22Rv1 (cell line): ENCODE data around the gene BCL10.

Experiments
- ZFX ChIP-seq: fragments of 450-650 bp; IDR thresholded peaks from 2 replicates; pipeline ENCODE4 v1.6.1; 2017; ENCODE audit warnings: antibody characterized with exemption, borderline replicate concordance
- TF ChIP-seq, protein P1 (sequence below): fragments of 450-650 bp; IDR thresholded peaks from 2 replicates; pipeline ENCODE4 v1.5.1; 2017; ENCODE audit warnings: mild to moderate bottlenecking

DNA sequence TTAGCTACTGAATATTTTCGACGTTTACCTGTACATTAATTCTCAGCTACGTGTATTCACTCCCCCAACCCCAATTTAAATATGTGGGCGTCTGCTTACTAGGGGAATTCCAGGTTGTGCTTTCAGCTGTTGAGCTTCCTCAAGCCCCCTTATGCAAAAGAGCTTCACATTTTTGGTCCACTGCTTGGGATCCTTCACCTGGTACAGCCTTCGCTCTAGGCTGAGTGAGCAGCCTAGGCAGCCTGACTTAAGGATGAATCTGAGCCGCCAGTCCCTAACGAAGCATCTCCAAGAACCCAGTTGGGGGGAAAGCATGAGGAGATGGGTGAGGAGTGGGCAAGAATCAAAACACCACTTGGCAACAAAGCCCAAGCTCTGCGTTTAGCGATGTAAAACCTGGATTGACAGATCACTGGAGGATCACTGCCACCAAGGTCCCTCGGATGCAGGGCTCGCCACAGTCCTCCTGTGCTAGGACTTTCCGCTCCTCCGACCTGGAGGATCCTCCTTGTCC lies 674 bp downstream of the BCL10 start:
- TF ChIP-seq, protein P1, sequence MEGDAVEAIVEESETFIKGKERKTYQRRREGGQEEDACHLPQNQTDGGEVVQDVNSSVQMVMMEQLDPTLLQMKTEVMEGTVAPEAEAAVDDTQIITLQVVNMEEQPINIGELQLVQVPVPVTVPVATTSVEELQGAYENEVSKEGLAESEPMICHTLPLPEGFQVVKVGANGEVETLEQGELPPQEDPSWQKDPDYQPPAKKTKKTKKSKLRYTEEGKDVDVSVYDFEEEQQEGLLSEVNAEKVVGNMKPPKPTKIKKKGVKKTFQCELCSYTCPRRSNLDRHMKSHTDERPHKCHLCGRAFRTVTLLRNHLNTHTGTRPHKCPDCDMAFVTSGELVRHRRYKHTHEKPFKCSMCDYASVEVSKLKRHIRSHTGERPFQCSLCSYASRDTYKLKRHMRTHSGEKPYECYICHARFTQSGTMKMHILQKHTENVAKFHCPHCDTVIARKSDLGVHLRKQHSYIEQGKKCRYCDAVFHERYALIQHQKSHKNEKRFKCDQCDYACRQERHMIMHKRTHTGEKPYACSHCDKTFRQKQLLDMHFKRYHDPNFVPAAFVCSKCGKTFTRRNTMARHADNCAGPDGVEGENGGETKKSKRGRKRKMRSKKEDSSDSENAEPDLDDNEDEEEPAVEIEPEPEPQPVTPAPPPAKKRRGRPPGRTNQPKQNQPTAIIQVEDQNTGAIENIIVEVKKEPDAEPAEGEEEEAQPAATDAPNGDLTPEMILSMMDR, result no peak
- no peak for TF ChIP-seq ZFX
